ENCODE results near the gene PRKCD. TPM values are rescaled to one million over a fixed set of nuclear protein-coding genes. Genes with fewer than 3 reads are reported as not detected.

Gene PRKCD
- total RNA-seq, 2 experiments from 2014 or later = 23.4 to 24.8 TPM

Other genes starting within 250 kb of the PRKCD start
- gene SFMBT1, start 115.1 kb upstream of the PRKCD start, total RNA-seq = 10 to 100 TPM; 28.7 to 30.0 TPM
- gene RFT1, start 30.8 kb upstream of the PRKCD start, total RNA-seq = 10 to 100 TPM; 26.4 to 27.6 TPM
- 100 to 1,000 TPM; 238 to 240 TPM for gene TKT, start 94.8 kb downstream of the PRKCD start, total RNA-seq
- gene DCP1A, start 186.3 kb downstream of the PRKCD start, total RNA-seq = 10 to 100 TPM; 33.0 to 34.7 TPM

Measured in activated CD4-positive, alpha-beta memory T cell treated with anti-CD3 and anti-CD28 coated beads, Interleukin-2, amount 10 ng/mL, durations not matched to agents 7 days and 5 days (primary cell).